Fibroblast of skin of abdomen (primary cell): ENCODE results near the gene HOXB8.

ENCODE experiments used
- DNase-seq: peaks from one replicate; pipeline ENCODE4 v3.0.0-alpha.2; 2013

HOXB8 gene

DNA sequence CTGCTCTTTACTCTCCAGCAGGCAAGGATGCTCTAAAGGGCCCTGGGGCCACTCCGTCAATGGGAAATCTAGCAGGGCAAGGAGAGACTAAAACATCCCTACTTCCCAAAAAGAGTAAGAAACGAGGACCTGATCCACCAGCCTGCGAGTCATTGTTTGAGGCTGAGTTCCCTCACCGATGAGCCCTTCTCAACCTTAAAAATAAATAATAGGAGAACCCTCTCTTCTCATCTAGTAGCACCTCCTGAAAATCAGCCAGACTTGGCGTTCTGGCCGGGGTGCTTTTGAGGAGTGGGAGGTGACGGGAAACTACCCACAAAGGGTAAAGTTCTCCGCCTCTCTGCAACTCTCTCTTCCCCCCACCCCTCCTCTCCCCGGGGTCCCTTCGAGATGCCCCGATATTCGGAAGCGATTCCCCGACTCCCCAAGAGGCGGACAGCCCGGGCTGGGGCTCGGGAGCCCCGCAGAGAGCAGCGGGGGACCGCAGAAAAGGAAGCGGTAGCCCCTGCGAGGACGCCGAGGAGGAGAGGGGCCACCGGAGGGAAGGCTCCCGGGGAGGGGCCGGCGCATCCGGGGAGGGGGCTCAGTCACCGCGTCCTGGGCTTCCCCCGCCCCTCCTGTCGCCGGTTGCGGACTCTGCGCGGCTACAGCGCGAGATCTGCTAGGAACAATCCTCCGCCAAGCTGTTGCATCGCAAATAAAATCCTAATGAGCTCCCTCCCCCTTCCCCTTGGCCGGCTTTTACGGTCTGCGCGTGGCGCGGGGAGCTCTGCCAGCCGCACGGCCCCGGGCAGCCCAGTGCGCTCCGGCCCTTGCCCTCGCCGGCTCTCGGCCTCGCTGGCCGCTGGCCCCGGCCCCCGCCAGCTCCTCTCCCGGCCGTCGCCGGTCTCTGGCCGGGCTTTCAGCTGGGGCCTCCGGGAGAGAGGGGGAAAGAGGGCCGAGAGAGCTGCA is 9.7 kb upstream of the HOXB8 start:
- no peak for DNase-seq

DNA sequence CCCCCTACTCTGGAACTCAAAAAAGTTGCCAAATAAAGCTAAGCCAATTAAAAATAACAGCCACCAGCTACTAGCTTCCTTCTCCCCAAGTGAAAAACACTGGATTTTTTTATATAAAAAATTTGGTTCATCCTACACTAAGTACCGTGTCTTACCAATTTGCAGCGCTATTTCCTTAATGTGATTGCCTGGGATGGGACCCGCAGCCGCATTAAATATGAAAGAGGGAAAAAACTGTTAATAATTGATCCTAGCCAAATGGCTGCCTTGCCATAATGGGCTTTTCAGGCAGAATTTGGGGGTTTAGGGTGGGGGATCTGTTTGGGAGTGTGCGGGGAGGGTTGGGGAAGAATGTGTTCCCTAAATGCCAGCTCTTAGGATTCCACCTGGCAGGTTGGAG is 9.0 kb upstream of the HOXB8 start:
- no peak for DNase-seq

- no peak for DNase-seq
Measured at GRCh38 chr17:48623583-48623982, 8.5 kb upstream of the HOXB8 start.

GRCh38 chr17:48622857-48623256 is 7.8 kb upstream of the HOXB8 start:
- no peak for DNase-seq

DNA sequence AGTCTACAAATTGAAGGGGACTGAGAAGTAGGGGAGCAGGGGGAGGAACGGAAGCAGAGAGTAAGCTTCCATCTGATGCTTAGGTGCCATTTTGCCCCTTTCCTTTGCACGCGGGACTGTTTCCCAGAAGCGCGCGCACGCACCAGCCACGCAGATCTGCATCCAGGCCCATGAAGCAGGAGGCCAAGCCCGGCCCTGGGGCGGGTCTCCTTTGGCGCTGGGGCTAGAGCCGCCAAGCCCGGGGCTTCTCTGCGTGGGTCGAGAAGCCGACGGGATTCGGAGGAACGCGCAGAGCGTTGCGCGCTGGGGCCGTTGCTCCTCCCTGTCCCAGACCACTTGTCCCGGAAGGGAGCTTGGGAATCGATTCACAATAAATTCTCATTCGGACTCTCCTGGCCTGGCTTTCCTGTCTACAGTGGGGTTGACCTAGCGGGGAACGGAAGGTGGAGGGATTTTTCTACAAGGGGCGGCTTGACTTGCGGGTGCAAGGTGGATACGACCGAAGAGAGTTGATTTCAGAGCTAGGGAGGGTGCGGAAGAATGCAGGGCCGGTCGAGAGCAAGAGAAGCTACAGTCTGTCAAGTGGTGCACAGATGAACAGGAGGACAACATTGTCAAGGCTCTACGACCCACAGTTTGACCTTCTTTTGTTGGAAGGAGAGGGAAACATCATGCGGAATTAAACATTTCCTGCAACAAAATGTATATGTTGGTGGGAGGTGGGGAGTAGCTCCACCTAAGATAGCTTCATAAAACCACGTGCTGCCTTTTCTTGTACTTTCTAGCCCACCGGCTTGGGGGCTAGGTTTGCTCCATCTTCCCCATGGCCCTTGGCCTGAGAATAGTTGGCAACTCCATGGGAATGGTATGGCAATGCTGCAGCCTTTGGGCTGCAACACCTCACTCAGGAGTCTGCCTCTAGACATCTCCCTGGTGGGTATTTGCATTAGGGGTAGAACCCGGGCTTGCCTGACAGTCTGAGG is 6.6 kb upstream of the HOXB8 start:
- DNase-seq: no peak

DNA sequence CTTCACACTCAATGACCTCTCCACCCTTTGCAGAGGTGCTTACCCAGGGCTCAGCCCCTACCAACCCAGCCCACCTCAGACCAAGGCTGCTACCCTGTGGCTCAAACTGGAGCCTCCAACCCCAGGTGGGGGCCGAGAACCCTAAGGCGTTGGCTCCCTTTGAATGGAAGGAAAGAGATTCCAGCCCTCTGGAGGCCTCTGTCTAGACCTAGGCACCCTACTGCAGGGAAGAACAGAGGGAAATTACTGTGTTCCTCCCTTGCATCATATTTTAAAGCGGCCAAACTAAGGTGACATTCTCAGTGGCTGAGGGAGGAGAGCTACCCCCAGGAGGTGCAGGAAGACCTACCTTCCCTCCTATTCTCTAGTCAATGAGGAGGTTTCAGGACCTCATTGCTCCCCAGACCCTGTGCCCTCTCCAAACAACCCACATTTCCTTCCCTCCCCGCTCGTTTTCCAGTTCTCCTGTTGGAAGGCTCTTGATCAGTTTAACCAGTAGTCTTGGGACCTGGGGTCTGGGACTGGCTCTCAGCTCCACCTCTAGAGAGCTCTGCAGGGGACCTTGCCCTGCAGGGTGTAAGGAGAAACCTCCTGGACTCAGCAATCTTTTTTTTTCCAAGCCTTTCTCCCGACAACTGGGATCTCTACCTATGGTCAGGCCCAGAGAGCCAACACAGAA is 5.5 kb upstream of the HOXB8 start:
- DNase-seq: no peak

- DNase-seq: no peak
Measured at GRCh38 chr17:48619826-48620449, 4.8 kb upstream of the HOXB8 start.

GRCh38 chr17:48618256-48618896 is 3.3 kb upstream of the HOXB8 start:
- DNase-seq: peak; percentile 83

GRCh38 chr17:48617471-48618255 is 2.6 kb upstream of the HOXB8 start:
- no peak for DNase-seq

GRCh38 chr17:48616717-48617470 is 1.8 kb upstream of the HOXB8 start:
- DNase-seq: no peak

DNA sequence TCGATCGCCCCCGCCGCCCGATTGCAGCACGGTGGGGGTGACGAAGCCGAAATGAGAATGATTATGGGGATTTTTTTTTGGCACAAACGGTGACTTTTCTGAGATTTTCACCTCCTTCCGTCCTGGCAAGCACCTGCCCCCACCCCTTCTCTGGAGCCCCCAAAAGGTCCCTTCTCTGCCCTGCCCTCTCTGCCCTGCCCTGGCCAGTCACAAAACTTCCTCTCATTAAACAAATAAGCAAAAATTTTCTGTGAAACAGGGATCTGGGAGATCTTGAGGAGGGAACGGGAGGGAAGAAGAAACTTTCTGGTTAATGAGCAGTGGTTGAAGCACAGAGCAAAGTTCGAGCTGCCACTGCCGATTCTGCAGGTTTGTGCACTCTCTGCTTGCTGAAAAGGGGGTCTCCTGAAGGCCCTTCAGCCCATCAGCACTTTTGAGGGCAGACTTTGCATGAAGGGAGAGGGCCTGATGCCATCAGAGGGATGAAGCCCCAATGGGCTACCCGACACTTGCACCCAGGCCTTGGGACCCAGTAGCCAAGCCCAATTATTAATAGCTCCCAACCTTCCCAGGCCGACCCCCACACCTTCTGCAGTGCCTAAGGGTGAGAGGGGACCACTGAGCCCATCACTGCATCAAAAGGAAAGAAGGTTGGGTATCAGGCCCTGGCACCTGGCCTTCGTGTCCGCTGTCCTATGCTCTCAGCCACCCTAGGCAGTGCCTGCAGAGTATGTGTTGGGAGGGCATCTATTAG is 1.0 kb upstream of the HOXB8 start:
- no peak for DNase-seq

- no peak for DNase-seq
Measured at GRCh38 chr17:48613862-48614694, 1.0 kb downstream of the HOXB8 start.

DNA sequence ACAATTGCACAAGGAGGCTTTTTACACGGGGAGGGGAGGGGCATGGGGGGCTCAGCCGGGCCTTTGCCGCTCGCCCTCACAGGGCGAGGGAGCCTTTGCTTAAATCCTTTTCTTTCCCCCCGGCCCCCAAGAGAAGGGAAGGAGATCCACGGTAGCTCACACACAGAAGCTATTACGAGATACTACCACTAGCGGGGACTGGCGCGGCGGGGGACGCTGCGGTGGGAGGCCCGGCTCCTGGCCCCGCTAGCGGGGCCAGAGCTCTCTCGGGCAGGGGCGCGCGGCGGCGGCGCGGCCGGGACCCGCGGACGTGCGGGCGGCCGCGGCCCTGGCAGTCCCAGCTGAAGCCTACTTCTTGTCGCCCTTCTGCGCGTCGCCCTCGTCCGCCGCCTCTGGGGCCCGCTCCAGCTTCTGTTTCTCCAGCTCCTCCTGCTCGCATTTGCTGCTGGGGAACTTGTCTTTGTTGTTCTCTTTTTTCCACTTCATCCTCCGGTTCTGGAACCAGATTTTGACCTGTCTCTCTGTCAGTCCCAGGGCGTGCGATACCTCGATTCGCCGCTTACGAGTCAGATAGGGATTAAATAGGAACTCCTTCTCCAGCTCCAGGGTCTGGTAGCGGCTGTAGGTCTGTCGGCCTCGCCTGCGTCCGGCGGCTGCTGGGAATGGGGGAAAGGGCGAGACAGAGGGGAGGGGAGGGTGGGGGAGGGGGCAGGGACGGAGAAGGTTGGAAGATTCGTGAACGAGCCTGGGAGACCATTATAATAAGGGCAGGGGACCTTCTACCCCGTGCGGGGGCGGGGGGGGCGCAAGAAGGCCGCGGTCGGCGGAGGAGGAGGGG is 2.0 kb downstream of the HOXB8 start:
- no peak for DNase-seq

DNA sequence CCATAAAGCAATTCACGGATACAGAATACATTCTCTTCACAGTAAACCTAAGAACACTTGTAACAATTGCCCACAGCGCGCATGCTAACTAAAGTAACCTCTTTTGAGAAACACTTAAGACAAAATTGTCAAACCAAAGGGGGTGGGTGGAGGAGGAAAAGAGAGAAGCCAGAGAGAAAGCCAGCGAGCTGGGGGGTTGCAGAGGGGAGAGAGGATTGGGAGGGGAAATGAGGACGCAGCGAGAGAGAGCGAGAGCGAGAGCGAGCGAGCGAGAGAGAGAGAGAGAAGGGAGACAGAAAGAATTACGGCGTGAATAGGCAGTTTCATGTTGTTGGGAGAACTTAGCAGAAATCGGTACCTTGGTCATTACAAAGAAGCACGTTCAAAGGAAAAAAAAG is 2.6 kb downstream of the HOXB8 start:
- DNase-seq: peak; percentile 78

GRCh38 chr17:48611681-48612455 is 3.2 kb downstream of the HOXB8 start:
- no peak for DNase-seq

DNA sequence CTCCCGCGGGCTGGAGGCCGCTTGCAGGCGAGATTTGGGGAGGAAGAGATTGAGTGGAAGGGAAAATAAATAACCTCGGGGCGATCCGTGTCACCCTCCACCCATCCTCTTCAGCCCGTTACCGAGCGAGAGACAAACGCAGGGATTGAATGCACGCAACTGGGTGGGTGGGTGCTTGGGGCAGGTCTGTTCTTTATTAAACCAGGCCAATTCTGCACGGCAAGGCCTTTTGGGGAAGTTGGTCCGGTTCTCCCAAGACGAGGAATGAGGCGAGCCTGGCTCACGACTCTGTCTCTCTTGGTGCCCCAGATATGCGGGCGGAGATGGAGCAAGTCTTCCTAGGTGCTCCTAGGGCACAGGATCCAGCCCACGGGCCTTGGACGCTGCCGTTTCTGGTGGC is 3.9 kb downstream of the HOXB8 start:
- DNase-seq: no peak
